Ishikawa (cell line): ENCODE data around the gene MED12L.

Source experiments
- EP300 ChIP-seq: IDR thresholded peaks from 2 replicates; pipeline ENCODE4 v1.6.1; 2012; ENCODE audit warnings: borderline replicate concordance
- MAX ChIP-seq: IDR thresholded peaks from 2 replicates; pipeline ENCODE4 v1.6.1; 2012
- NFIC ChIP-seq: IDR thresholded peaks from 2 replicates; pipeline ENCODE4 v1.6.1; 2012
- REST ChIP-seq: IDR thresholded peaks from 2 replicates; pipeline ENCODE4 v1.6.1; 2012; ENCODE audit warnings: low read depth, mild to moderate bottlenecking
- TAF1 ChIP-seq: IDR thresholded peaks from 2 replicates; pipeline ENCODE4 v1.6.1; 2012; ENCODE audit warnings: low read depth, mild to moderate bottlenecking

GRCh38 chr3:151426341-151426657, 340.8 kb downstream of the MED12L start:
- TF ChIP-seq REST (no peak), EP300 (no peak), TAF1 (no peak), MAX (no peak), NFIC (no peak)
